Panc1 (cell line): ENCODE measurements around the gene ZDHHC1.

Source experiments
- POLR2AphosphoS5 ChIP-seq: IDR thresholded peaks from 2 replicates; pipeline ENCODE4 v1.6.1; 2012; ENCODE audit warnings: mild to moderate bottlenecking, low read depth, low read length, moderate library complexity
- REST ChIP-seq, 2 experiments: IDR thresholded peaks; 2 replicates each; pipeline ENCODE4 v1.6.1; 2011 to 2012; ENCODE audit warnings: low read depth in 2 of 2, control low read depth in 1 of 2, low read length in 1 of 2, mild to moderate bottlenecking in 1 of 2, moderate library complexity in 1 of 2; ENCODE audit not compliant: insufficient read depth in 1 of 2
- TF ChIP-seq, protein P1 (sequence below): fragments of 450-650 bp; IDR thresholded peaks from 2 replicates; pipeline ENCODE4 v1.5.1; 2017; ENCODE audit warnings: mild to moderate bottlenecking

DNA sequence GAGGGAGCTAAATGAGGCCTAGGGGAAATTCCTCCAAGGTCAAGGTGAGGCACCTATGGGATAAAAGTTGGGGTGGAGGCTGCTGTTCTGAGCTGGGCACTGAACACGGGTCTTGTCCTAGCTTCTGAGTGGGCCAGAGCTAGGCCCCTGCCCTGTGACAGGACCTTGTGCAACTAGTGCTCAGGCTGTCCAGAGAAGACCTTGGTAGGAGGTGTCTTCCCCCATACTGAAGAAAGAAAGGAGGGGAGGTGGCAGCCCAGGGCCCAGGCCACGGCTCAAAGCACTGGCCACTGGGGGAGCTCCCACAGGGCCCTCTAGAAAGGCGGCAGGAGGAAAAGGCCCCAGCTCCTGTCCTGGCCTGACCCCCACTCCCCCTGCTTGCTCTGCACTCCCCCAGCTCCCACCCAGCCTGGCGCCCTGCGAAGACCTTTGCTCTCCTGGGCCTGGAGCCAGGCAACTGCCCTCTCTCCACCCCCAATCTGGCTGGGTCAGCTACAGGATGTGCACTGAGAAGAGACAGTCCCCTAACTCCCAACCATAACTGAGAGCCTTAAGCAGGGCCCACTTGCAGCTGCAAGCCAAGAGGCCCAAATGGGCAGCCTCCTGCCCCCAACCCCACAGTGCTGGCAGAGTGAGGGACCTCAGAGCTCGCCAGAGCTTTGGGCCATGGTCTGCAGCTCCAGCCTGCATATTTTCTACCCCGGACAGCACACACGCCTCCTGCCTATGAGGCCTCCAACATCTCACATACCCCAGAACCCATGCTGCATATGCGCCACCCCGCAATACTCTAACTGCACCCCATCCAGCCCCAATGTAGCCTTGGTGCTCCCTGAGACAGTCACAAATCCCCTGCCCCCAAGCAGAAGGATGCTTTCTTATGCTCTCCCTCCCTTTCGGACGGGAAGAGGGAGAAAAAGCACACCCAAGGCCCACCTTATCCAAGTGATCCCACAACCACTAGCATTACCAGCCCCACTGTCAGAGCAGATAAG is 29.9 kb upstream of the ZDHHC1 start:
- TF ChIP-seq, protein P1, sequence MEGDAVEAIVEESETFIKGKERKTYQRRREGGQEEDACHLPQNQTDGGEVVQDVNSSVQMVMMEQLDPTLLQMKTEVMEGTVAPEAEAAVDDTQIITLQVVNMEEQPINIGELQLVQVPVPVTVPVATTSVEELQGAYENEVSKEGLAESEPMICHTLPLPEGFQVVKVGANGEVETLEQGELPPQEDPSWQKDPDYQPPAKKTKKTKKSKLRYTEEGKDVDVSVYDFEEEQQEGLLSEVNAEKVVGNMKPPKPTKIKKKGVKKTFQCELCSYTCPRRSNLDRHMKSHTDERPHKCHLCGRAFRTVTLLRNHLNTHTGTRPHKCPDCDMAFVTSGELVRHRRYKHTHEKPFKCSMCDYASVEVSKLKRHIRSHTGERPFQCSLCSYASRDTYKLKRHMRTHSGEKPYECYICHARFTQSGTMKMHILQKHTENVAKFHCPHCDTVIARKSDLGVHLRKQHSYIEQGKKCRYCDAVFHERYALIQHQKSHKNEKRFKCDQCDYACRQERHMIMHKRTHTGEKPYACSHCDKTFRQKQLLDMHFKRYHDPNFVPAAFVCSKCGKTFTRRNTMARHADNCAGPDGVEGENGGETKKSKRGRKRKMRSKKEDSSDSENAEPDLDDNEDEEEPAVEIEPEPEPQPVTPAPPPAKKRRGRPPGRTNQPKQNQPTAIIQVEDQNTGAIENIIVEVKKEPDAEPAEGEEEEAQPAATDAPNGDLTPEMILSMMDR, result no peak; the same call in 1 of the 2 replicates
- no peak for TF ChIP-seq REST (IDR thresholded peaks at IDR 0.05; ENCODE audit: insufficient read depth in 1 of 2, low read depth in 2 of 2, low read length in 1 of 2)
- TF ChIP-seq POLR2AphosphoS5, result no peak
